DMS79 treated with DMSO at 0.1 percent for 48 hours (cell line): ENCODE measurements around the gene RAB43.
"Not testable (repeated sequence)": the region's sequence is repeated elsewhere in the genome, so short reads cannot be mapped to it uniquely, and the experiment has no call there.

Source experiments
- DNase-seq: peaks from one replicate; lab custom pipeline; 2025; lab: John Stamatoyannopoulos, UW

The RAB43 gene

GRCh38 chr3:129121792-129122411, at the start of gene RAB43:
RAB43 (minus strand) TSS chr3:129121804; CDS start chr3:129121489, 315 bp downstream.
- DNase-seq = no peak

- no peak for DNase-seq
Measured at GRCh38 chr3:129166579-129167332, 45.2 kb upstream of the RAB43 start.

GRCh38 chr3:129165594-129165993, 44.0 kb upstream of the RAB43 start:
- not testable (repeated sequence) for DNase-seq

- DNase-seq = no peak
Measured at GRCh38 chr3:129164500-129164899, 42.9 kb upstream of the RAB43 start.

GRCh38 chr3:129162729-129163579, 41.4 kb upstream of the RAB43 start:
- DNase-seq = no peak

- no peak for DNase-seq
Measured at GRCh38 chr3:129161860-129162271, 40.3 kb upstream of the RAB43 start.

- DNase-seq = peak; percentile 99
Measured at GRCh38 chr3:129160891-129161859, 39.6 kb upstream of the RAB43 start, which contains the start of gene ISY1. ISY1 (minus strand) TSS chr3:129161063; CDS start chr3:129160975, 88 bp downstream.

GRCh38 chr3:129144786-129145185, 23.2 kb upstream of the RAB43 start:
- DNase-seq = no peak

- not testable (repeated sequence) for DNase-seq
Measured at GRCh38 chr3:129141011-129141410, 19.4 kb upstream of the RAB43 start.

- DNase-seq = no peak
Measured at GRCh38 chr3:129139911-129140310, 18.3 kb upstream of the RAB43 start.

- DNase-seq = not testable (repeated sequence)
Measured at GRCh38 chr3:129136275-129136674, 14.7 kb upstream of the RAB43 start.

- DNase-seq = no peak
Measured at GRCh38 chr3:129132097-129132866, 10.7 kb upstream of the RAB43 start.

- DNase-seq = no peak
Measured at GRCh38 chr3:129131465-129132088, 10.0 kb upstream of the RAB43 start.

GRCh38 chr3:129130291-129130813, 8.7 kb upstream of the RAB43 start:
- DNase-seq = no peak

GRCh38 chr3:129128357-129129155, 7.0 kb upstream of the RAB43 start:
- DNase-seq = no peak

- DNase-seq = no peak
Measured at GRCh38 chr3:129126726-129127280, 5.2 kb upstream of the RAB43 start.

- DNase-seq = no peak
Measured at GRCh38 chr3:129123314-129124060, 1.9 kb upstream of the RAB43 start.
